Esophagus muscularis mucosa (tissue), 3 donors: ENCODE data around the gene DYNC1I1.

ENCODE experiments used
- CTCF ChIP-seq, 3 experiments: fragments of 200-600 bp in 2 of 3; fragments of 450-650 bp in 1 of 3; sonication (generic) in 2 of 3; IDR thresholded peaks; one replicate each; pipeline ENCODE4 v1.5.1; 2017 to 2019; ENCODE audit warnings: antibody characterized with exemption in 3 of 3, mild to moderate bottlenecking in 2 of 3, moderate library complexity in 1 of 3
- POLR2A ChIP-seq: fragments of 450-650 bp; IDR thresholded peaks from one replicate; pipeline ENCODE4 v1.6.1; 2017; ENCODE audit warnings: antibody characterized with exemption, moderate library complexity, mild to moderate bottlenecking, low read depth

- TF ChIP-seq CTCF (IDR thresholded peaks at IDR 0.05) (peak in 2 of 3 experiments; percentile 7 to 8), POLR2A (no peak)
Observed at GRCh38 chr7:95772298-95772770, at the start of gene DYNC1I1.
